Right forelimb (tissue), 1 donor: ENCODE measurements around the gene STT3B.

ENCODE experiments used
- DNase-seq: peaks from one replicate; pipeline ENCODE4 v3.0.0-alpha.2; 2018

The STT3B gene

GRCh38 chr3:31521468-31521867, 11.3 kb upstream of the STT3B start:
- DNase-seq: no peak

- DNase-seq: no peak
Measured at GRCh38 chr3:31522152-31522551, 10.6 kb upstream of the STT3B start.

- DNase-seq: no peak
Measured at GRCh38 chr3:31523543-31523942, 9.2 kb upstream of the STT3B start.

GRCh38 chr3:31525532-31525931, 7.2 kb upstream of the STT3B start:
- DNase-seq: no peak

- DNase-seq: no peak
Measured at GRCh38 chr3:31529421-31529820, 3.3 kb upstream of the STT3B start.

GRCh38 chr3:31530039-31530959, 2.4 kb upstream of the STT3B start:
- DNase-seq: no peak

- no peak for DNase-seq
Measured at GRCh38 chr3:31530960-31531335, 1.8 kb upstream of the STT3B start.

- no peak for DNase-seq
Measured at GRCh38 chr3:31531452-31531991, 1.2 kb upstream of the STT3B start.

GRCh38 chr3:31531992-31532586, 636 bp upstream of the STT3B start:
- DNase-seq: peak; percentile 99

- peak; percentile 63 for DNase-seq
Measured at GRCh38 chr3:31533169-31534064, 692 bp downstream of the STT3B start.

- DNase-seq: no peak
Measured at GRCh38 chr3:31534065-31534425, 1.3 kb downstream of the STT3B start.

- DNase-seq: no peak
Measured at GRCh38 chr3:31536497-31536896, 3.8 kb downstream of the STT3B start.

- no peak for DNase-seq
Measured at GRCh38 chr3:31538801-31539200, 6.1 kb downstream of the STT3B start.

- no peak for DNase-seq
Measured at GRCh38 chr3:31539275-31539674, 6.5 kb downstream of the STT3B start.

- DNase-seq: no peak
Measured at GRCh38 chr3:31541089-31541488, 8.4 kb downstream of the STT3B start.

- no peak for DNase-seq
Measured at GRCh38 chr3:31542246-31542645, 9.5 kb downstream of the STT3B start.

GRCh38 chr3:31543375-31543774, 10.7 kb downstream of the STT3B start:
- no peak for DNase-seq

GRCh38 chr3:31544634-31545033, 11.9 kb downstream of the STT3B start:
- DNase-seq: no peak

- no peak for DNase-seq
Measured at GRCh38 chr3:31546162-31546561, 13.4 kb downstream of the STT3B start.

GRCh38 chr3:31546725-31547124, 14.0 kb downstream of the STT3B start:
- no peak for DNase-seq

GRCh38 chr3:31550452-31551251, 17.9 kb downstream of the STT3B start:
- no peak for DNase-seq

GRCh38 chr3:31551646-31552045, 18.9 kb downstream of the STT3B start:
- no peak for DNase-seq
